ENCODE data around the gene KMT2D.

The KMT2D gene

DNA sequence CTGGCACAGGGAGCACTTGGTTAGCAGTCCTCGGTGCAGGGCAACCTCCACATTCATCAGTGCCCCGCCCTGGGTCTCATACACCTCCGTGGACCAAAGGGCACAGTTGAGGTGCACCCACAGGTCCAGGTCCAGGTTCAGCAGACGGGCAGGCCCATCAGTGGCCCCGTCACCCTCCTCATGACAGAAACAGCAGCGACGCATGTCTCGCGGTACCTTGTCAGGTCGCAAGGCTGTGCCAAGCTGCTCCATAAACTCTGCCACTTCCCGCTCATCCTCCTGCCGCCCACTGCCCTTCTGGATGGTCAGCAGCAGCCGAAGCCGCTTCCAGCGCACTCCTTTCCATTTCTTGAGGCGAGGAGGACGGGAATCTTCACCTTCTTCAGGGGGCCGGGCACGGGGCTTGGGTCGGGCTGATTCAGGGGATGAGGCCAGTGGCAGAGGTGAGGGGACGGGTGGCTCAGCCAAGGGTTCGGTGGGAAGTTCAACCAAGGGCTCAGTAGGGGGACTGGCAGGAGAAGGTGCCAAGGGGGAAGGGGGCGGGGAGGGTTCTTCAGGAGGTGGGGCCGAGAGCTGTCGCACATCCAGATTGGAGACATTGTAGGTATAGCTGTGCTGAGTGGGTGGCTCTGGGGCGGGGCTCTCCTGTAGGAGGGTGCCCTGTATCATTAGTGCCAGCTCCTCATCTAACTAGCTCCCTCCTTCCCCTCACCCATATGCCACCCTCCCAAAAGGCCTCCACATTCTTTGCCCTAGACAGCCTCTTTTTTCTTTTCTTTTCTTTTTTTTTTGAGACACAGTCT lies 33.7 kb downstream of the KMT2D start:
- peak in 36 of 42 donors; percentile 24 to 86 (median 58) for DNase-seq
- intact Hi-C loops (cut with DNase I), result no loop called here

DNA sequence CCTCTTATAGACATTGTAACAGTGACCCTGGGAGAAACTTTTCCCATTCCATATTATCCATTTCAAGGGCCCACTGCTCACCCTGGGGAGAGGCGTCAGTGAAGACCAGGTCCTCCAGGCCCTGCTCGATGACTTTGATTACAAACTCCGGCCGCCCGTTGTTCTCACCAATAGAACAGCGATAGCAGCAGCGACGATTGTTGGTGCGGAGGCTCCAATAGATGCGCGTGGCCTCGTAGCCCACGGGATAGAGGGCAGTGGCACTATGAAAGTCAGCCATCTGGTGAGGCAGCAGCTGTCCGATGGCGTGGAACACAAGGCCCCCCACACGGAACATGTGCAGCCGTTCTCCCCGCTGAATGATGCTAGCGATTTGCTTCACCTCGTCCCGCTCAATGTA lies 34.5 kb downstream of the KMT2D start:
- DNase-seq, result no peak
- intact Hi-C loops (cut with DNase I), result no loop called here

DNA sequence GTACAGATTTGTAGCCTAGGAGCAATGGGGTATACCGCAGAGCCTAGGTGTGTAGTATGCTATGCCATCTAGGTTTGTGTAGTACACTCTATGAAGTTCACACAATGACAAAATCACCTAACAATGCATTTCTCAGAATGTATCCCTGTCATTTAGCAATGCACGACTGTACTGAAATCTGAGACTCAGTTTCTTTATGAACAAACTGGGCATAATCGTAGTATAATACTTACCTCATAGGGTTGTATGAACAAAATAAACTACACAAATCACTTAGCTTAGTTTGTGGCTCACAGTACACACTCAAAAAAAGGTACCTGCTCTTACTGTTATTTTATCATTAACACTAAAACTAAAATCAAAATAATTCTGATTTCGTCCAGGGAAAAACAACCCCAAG lies 35.1 kb downstream of the KMT2D start:
- DNase-seq, result no peak
- intact Hi-C loops (cut with DNase I), result no loop called here

DNA sequence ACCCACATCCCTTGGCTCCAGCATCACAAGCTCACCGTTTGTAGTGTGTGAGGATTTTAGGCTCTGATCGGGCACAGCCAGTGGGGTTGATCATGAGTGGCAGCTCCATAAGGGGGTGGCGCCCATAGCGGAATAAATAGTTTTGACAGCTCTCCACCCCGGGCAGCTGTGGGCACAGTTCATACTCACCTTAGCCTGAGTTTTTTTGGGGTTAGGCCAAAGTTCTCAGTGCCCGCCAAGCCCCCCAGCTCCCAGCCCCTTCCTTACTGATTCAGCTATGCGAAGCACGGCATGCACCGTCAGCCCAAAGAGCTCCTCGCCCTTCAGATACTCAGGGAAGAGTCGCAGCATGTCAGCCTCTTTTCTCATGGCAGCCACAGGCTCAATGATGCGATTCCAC lies 36.1 kb downstream of the KMT2D start:
- intact Hi-C loops (cut with DNase I), result no loop called here

DNA sequence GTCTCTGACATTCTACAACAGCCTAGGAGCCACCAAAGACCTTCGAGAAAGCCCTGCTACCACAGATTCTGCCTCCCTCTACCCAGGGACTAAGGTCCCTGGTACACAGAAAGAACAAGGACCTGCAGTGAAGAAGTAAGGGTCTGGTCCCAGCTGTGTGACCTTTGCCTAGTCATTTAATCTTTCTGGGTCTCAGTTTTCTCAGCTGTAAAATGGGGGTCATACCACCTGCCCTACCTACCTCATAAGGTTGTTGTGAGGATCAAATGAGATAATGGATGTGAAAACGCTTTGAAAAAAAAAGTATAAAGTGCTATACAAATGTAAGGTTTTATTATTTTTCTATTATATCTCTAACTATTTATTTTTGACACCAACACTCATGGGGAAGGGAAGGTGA lies 36.8 kb downstream of the KMT2D start:
- intact Hi-C loops (cut with DNase I), result no loop called here
- DNase-seq, result no peak

More for the DNA sequence above, 36.1 kb downstream of the KMT2D start:
- no peak for DNase-seq

DNA sequence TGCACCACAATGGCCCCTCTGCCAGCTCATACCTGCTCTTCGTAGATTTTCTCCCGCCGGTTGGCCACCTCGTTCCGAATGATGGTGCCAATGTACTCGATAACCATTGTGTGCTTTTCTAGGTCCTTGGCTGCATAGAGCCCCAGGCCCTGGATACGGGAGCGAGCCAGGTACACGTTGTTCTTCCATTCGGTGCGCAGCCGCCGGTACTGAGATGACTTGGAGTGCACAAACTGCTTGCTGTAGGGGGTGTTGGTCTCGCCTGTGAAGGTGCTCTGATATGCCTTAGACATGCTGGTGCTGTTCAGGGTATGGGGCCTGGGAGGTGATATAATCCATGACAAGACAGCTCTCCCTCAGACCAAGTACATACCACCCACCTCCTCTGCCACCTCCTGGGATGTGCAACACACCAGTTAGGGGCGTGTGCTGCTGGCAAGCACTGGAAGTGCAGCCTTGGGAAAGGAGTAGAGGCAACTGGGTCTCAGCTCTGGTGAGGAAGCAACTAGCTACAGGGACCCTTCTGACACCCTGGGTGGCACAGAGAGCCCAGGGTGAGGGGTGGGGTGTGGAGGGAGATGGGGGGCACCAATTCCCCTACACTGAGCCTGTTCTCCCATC lies 37.9 kb downstream of the KMT2D start:
- peak in 4 of 42 donors; percentile 10 to 42 (median 34) for DNase-seq
- intact Hi-C loops (cut with DNase I), result no loop called here

DNA sequence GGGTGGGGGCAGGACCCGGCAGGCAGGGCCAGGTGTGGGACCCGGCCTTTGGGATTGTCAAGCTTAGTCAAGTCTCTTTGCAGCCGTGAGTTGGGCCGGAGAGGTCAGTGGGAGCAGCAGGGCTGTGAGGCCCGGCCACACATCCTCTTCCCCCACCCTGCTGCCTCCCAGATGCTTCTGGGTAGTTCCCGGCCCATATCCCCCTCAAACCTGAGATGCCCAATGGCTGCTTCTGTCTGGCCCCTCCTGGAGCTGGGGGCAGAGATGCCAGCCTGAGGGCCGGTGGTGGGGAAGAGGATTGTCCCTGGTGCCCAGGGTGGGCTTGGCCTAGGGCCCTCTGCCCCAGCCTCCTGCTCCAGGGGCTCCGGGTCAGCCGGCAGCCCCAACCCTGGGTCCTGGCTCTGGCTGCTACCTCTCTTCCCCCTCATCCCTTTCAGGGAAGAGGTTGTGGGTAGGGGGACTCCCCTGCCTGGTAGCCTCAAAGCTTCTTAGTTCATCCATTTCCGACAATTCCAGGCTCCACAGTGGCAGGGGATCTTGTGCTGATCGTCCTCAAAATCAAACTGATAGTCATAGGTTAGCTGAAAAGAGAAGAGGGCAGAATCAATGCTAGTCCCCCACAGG lies 39.2 kb downstream of the KMT2D start:
- intact Hi-C loops (cut with DNase I), result no loop called here
- peak in 1 of 42 donors; percentile 19 for DNase-seq

DNA sequence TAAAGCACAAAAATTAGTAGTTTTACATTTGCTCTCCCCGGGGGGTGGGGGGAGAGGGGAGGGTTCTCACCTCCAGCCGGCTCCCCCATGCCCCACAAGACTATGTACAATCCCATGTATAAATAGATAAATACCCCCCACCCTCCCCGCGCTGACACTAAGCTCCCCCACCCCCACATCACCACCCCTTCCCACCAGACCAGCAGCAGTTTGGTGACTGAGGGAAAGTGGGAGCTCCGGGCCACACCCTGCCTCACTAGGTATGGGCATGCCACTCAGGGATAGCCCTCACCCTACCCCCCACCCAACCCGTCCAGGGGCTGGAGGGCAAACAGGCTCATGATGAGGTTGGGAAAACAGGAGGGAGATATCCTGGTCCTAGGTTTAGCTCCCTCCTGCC lies 40.2 kb downstream of the KMT2D start:
- no peak for DNase-seq
- intact Hi-C loops (cut with DNase I), result no loop called here

DNA sequence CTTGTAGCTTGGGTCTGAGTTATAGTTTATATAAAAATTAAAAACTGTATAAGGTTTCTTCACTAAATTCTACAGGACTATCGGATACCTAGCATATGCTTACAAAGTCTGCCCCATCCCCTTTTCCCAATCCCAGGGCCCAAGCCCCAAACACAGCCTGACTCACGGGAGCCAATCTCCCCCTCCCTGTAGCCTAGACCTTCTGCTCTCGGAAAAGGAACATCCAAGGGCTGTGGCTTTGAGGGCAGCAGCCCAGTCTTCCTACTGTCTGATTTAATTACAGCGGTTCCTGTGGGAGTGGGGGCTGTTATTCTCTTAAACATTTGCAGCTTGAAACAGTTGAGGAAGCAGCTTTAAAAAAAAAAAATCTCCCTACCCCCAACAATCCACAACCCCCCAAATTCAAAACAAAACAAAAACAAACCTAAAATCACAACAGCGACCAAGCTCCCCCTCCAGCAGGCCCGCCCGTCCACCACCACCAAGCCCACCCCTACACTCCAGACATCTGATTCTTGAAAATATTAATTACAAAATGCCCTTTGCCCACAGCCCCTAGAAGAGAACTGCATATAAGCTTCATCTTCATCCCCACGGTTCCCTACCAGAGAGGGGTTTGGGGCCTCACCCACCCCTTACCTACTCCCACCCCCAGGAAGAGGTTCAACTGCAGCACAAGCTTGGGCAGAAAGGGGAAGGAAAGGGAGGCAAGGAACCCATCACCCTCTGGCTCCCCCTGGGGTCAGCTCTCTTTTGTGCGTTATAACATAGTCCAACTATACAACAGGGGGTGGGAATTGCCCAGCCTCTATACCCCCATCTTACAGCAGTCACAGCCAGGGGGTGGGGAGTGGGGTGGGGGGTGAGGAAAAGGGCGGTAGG lies 40.9 kb downstream of the KMT2D start:
- intact Hi-C loops (cut with DNase I), result no loop called here
- DNase-seq, result peak in 3 of 42 donors; percentile 13 to 37 (median 29)

DNA sequence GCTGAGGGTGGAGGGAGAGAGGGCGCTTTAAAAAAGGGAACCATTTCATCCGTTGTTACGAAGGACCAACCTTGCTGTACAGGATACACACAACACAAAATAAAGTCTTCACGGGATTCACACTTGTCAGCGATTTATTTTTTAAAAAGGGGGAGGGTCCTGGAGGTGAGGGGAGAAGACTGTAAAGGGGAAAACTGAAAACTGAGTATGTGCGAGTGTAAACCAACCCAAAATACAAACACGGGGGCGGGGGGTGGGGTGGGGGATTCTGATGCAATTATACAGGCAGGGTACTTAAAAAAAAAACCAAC lies 41.5 kb downstream of the KMT2D start:
- intact Hi-C loops (cut with DNase I), result no loop called here
- no peak for DNase-seq

DNA sequence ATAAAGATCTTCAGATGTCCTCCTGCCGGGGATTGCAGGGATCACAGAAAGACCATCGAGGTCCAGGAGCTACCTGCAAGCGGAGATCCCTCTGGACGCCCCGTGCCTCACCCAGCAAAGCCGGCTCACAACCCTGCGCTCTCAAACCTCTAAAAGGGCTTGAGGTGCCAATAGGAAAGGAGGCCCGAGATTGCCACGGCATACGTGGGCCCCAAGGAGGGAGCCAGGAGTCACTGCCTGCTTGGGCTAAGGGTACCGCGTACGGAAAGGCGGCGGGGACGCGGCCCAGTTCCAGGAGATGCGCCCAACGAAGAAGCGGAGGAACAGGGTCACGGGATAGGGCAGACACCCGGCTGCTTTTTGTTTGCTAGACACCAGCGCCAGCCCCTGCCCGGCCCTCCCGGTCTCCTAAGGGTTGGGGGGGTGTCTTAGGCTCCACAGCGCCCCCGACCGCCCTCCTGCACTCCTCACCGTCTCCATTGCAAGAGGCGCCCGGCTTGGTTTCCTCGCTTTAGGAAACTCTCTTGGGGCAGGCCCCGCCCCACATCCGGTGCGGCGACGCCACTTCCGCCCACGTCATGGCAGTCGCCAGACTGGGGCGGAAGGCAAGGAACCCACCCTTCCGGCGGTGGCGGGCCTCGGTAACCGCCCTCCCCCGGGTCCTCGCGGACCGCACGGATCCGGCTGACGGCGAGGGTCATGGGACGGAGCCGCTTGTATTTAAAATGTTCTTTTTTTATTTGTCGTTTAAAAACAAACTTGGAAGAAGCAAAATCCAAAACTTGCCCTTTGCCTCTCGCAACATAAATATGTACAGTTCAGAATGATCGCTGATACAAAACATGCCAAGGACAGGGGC lies 42.1 kb downstream of the KMT2D start, which contains the start of gene PRKAG1:
TSS of gene PRKAG1 (minus strand) at position 516 of the 859 bp plus-strand sequence. CDS start at position 480, 36 bp downstream.
- peak; percentile 93 to 99 (median 97) for DNase-seq
- intact Hi-C loops (cut with DNase I), result no loop called here

DNA sequence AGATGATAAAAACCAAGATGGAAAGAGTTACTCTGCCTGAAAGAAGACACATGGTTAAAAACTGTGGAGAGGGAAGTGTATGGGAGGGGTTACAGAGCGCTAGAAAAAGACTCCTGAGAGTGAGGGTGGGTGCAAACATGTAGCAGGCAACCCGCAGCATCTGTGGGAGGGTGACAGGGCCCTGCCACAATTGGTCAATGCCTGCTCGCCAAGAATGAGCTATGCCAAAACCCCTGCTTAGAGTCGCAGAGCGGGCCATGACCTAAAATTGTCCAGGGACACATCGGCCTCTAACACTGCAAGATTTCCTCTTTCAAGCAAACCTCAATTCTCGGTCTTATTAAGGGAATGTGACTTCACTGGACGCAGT lies 42.7 kb downstream of the KMT2D start:
- peak in 11 of 42 donors; percentile 15 to 59 (median 37) for DNase-seq
- intact Hi-C loops (cut with DNase I), result no loop called here

DNA sequence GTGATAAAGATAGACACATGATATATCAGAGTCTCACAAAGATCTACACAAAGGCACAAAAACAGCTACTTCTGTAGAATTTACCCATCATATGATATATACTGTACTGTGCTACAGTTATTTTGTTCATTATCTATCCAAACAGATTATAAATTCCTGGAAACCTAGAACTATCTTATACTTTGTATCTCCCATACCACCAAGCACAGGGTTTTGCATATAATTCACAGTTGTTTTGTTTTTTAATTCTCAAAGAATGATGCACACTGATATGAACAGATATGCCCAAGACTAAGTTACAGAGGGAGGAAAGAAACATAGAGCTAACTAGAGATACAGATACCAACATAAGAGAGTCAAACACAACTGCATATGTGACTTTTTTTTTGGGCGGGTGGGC lies 45.4 kb downstream of the KMT2D start:
- DNase-seq, result no peak
- intact Hi-C loops (cut with DNase I), result no loop called here

DNA sequence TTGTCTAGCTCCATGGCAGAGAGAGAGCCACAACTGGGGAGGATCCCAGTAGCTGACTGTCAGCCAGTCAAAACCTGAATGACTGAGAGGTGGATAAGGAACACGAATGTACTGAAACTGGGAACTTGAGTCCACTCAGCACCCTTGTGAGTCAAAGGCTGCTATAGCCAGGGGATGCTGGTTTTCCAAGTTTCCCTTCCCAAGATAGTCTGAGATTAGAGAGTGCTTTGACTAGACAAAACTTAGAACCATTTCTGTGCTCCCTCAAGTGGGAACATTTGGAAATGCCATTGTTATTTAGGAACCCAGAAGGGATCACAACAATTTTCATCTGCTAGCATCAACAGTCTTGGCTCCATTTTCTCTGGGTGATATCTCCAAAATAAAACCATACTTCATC lies 46.0 kb downstream of the KMT2D start:
- intact Hi-C loops (cut with DNase I), result no loop called here
- DNase-seq, result no peak

DNA sequence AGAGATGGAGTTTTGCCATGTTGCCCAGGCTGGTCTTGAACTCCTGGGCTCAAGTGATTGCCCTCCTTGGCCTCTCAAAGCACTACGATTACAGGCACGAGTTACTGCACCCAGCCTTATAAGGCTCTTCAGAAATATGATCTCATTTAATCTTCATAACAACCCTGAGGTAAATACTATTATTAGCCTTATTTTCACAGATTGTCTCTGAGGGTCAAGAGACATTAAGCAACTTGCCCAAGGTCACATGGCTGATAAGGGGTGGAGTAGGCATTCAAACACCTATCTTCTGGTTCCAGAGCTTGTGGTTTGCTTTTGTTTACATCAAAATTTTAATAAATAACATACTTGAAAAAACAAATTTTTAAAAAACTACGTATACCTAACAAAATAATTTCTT lies 47.2 kb downstream of the KMT2D start:
- DNase-seq, result no peak

DNA sequence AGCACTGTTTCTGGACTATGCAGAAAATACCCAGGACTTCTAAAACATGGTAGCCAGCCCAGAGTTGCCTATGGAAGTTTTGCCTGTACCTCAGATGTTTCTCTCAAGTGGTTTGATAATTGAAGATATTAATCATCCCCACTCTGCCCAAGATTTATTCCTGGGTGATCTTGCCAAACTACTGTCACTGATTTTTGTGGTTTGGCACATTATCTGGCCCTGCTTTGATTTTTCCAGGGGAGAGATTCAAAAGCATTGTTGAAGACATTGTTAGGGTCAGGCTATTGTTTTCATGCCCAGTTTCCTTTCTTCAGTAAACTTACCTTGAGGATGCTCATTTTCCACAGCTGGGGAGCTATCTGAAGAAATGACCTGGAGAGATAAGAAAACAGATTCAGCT lies 47.9 kb downstream of the KMT2D start:
- intact Hi-C loops (cut with DNase I), result no loop called here
- no peak for DNase-seq

More for the DNA sequence above, 47.2 kb downstream of the KMT2D start:
- intact Hi-C loops (cut with DNase I), result no loop called here
